COLO829 (cell line): ENCODE results near the gene SLC11A1.

Experiments
- DNase-seq: peaks from one replicate; pipeline ENCODE4 v3.0.0; 2012; ENCODE audit warnings: low spot score

Gene SLC11A1

GRCh38 chr2:218394298-218395089, 12.4 kb downstream of the SLC11A1 start:
- no peak for DNase-seq

GRCh38 chr2:218395090-218395444, 13.0 kb downstream of the SLC11A1 start:
- no peak for DNase-seq

GRCh38 chr2:218395456-218395825, 13.4 kb downstream of the SLC11A1 start:
- no peak for DNase-seq

GRCh38 chr2:218395826-218396687, 14.0 kb downstream of the SLC11A1 start:
- DNase-seq: peak; percentile 50

- DNase-seq: no peak
These were observed 14.8 kb downstream of the SLC11A1 start for GRCh38 chr2:218396688-218397462.

- DNase-seq: no peak
These were observed 15.4 kb downstream of the SLC11A1 start for GRCh38 chr2:218397463-218397819.

- no peak for DNase-seq
These were observed 15.9 kb downstream of the SLC11A1 start for GRCh38 chr2:218397820-218398436.

GRCh38 chr2:218398437-218399390, 16.6 kb downstream of the SLC11A1 start:
- DNase-seq: no peak

GRCh38 chr2:218399391-218400166, 17.5 kb downstream of the SLC11A1 start, which contains the start of gene CTDSP1:
CTDSP1 (plus strand) TSS chr2:218399868; CDS start chr2:218400091, 223 bp downstream.
- peak; percentile 88 for DNase-seq

GRCh38 chr2:218400167-218400929, 18.3 kb downstream of the SLC11A1 start:
- no peak for DNase-seq

- no peak for DNase-seq
These were observed 19.1 kb downstream of the SLC11A1 start for GRCh38 chr2:218400930-218401881.

- no peak for DNase-seq
These were observed 19.8 kb downstream of the SLC11A1 start for GRCh38 chr2:218401890-218402289.

- DNase-seq: no peak
These were observed 20.4 kb downstream of the SLC11A1 start for GRCh38 chr2:218402491-218402901.

- DNase-seq: no peak
These were observed 20.9 kb downstream of the SLC11A1 start for GRCh38 chr2:218402911-218403411.

- DNase-seq: no peak
These were observed 21.7 kb downstream of the SLC11A1 start for GRCh38 chr2:218403810-218404209.

GRCh38 chr2:218404351-218405085, 22.4 kb downstream of the SLC11A1 start:
- DNase-seq: no peak

GRCh38 chr2:218405086-218405745, 23.1 kb downstream of the SLC11A1 start:
- DNase-seq: no peak
